GM18951 (cell line): ENCODE results near the gene POLR3H.

Experiments
- POLR2A ChIP-seq: IDR thresholded peaks from 4 replicates; pipeline ENCODE4 v1.6.1; 2011; ENCODE audit warnings: mild to moderate bottlenecking; ENCODE audit not compliant: insufficient read length, insufficient read depth; ENCODE audit errors: extremely low read depth
- in situ Hi-C: fragments of 300-500 bp; cut with MboI; formaldehyde crosslinking; loops from one replicate; pipeline ENCODE4 v1.12.0; 2022; ENCODE audit warnings: low sequenced_read_pairs, mixed read lengths, inconsistent platforms; ENCODE audit not compliant: unreplicated experiment

POLR3H gene

GRCh38 chr22:41525450-41526225, 18.6 kb downstream of the POLR3H start:
- in situ Hi-C loops, result no loop called here
- peak; percentile 40 for TF ChIP-seq POLR2A

GRCh38 chr22:41524809-41525449, 19.3 kb downstream of the POLR3H start:
- no peak for TF ChIP-seq POLR2A
- in situ Hi-C loops, result no loop called here

GRCh38 chr22:41524251-41524661, 20.0 kb downstream of the POLR3H start:
- in situ Hi-C loops, result no loop called here
- TF ChIP-seq POLR2A, result peak; percentile 13

GRCh38 chr22:41523464-41524221, 20.6 kb downstream of the POLR3H start:
- in situ Hi-C loops, result no loop called here
- TF ChIP-seq POLR2A, result peak; percentile 23

DNA sequence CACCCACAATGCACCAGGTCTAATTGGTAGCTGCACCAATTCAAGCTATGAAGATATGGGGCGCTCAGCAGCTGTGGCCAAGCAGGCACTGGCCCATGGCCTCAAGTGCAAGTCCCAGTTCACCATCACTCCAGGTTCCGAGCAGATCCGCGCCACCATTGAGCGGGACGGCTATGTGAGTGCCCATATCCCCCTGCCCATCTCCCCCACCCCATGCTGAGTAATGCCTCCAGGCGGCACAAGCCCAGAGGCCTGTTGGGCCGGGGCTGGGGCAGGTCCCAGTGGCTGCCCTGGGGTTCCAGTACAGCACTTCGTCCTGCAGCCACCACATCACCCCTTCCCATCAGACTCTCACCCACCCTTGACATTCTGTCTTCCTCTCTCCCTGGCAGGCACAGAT, 21.5 kb downstream of the POLR3H start:
- no peak for TF ChIP-seq POLR2A
- in situ Hi-C loops, result no loop called here

DNA sequence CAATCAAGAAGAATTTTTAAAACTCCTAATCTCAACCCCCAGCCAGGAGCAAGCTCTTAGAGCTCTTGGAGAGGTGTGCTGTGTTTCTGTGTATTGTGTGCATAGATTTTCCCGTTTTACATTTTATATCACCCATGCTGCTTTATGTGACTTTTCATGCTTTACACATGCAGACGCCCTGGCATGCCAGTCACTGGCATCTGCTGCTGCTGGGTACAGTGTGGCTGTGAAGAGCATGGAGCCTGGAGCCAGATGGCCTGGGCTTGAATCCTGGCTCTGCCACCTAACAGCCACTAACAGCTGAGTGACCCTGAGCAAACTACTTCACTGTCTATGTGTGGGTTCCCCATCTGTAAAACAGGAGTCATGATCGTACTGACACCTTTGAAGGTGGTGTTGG, 23.1 kb downstream of the POLR3H start:
- no peak for TF ChIP-seq POLR2A
- in situ Hi-C loops, result no loop called here

- in situ Hi-C loops, result no loop called here
- no peak for TF ChIP-seq POLR2A
Observed at GRCh38 chr22:41518048-41518347, 26.3 kb downstream of the POLR3H start.

DNA sequence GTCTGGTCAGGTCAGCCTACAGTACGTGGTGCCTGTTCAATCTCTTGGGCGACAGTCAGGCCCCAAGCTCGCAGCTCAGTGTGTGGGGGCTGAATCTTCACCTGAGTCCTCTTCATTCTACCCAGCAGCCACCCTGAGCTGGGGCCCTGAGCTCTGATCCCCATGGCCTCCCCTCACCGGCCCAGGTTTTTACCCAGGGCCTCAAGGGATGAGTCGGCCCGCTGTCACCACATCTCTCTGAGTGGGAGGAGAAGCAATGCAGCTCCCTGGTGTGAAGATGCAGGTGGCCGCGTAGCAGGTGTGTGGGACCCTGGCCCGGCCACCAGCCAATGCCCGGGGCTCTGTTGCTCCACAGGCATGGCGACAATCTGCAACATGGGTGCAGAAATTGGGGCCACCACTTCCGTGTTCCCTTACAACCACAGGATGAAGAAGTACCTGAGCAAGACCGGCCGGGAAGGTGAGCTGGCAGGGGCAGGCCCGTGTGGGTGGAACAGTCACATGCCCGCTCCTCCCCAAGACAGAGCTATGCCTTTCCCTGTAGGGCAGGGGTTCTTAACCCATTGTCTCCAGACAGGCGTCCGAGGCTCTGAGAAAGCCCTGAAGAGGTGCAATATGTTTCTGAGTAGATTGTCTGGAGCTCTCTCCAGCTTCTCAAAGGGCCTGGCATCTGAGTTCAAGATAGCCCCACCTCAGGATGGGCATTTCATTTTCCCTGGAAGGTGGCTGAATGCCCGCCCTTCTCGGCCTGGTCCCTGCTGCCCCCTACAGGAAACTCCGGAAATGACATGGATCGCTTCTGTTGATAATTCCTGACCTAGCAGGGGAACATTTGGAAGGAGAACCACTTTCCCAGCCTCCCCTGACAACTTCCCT, 26.9 kb downstream of the POLR3H start:
- TF ChIP-seq POLR2A, result no peak
- in situ Hi-C loops, result no loop called here

GRCh38 chr22:41516462-41516861, 27.8 kb downstream of the POLR3H start:
- in situ Hi-C loops, result no loop called here
- TF ChIP-seq POLR2A, result no peak

- in situ Hi-C loops, result no loop called here
- no peak for TF ChIP-seq POLR2A
Observed at GRCh38 chr22:41513391-41513790, 30.9 kb downstream of the POLR3H start.

GRCh38 chr22:41512421-41513194, 31.7 kb downstream of the POLR3H start:
- in situ Hi-C loops, result no loop called here
- no peak for TF ChIP-seq POLR2A

- TF ChIP-seq POLR2A, result no peak
- in situ Hi-C loops, result no loop called here
Observed at GRCh38 chr22:41511521-41511968, 32.7 kb downstream of the POLR3H start.
